Cardiac septum (tissue), 1 donor: ENCODE measurements around the gene GNAL. TPM values are rescaled to one million over a fixed set of nuclear protein-coding genes. Genes with fewer than 3 reads are reported as not detected.

ENCODE experiments used
- DNase-seq: peaks from one replicate; pipeline ENCODE4 v3.0.0-alpha.2; 2020; ENCODE audit warnings: low spot score
- intact Hi-C: fragments of 100-400 bp; cut with DNase I; formaldehyde crosslinking; loops from one replicate; pipeline ENCODE4 v1.14.0; 2022
- total RNA-seq: library from RNA; stranded (reverse); fragmentation: NEBNext Ultra II Directional; extraction: Animal tissue kit (Norgen Biotek cat#: 25700); gene quantifications from one replicate; pipeline ENCODE4 v1.2.1, GENCODE V29; 2021
- donor health status: DM: no; HTN: no; CAD: no.

GNAL gene
- total RNA-seq, 1 donor from 2014 or later = 1.1 TPM

- DNase-seq = no peak
- intact Hi-C loops = no loop called here
Observed at GRCh38 chr18:11752116-11752911, 63.2 kb downstream of the GNAL start.

- intact Hi-C loops = no loop called here
- DNase-seq = no peak
Observed at GRCh38 chr18:11754979-11755378, 65.9 kb downstream of the GNAL start.

GRCh38 chr18:11757084-11757590 is 68.1 kb downstream of the GNAL start:
- DNase-seq = no peak
- intact Hi-C loops = no loop called here

GRCh38 chr18:11759456-11759855 is 70.4 kb downstream of the GNAL start:
- intact Hi-C loops = no loop called here
- no peak for DNase-seq

GRCh38 chr18:11760498-11761167 is 71.6 kb downstream of the GNAL start:
- intact Hi-C loops = no loop called here
- DNase-seq = no peak

- intact Hi-C loops = no loop called here
- DNase-seq = no peak
Observed at GRCh38 chr18:11761553-11761952, 72.5 kb downstream of the GNAL start.

GRCh38 chr18:11762429-11762828 is 73.4 kb downstream of the GNAL start:
- intact Hi-C loops = no loop called here
- DNase-seq = no peak

- intact Hi-C loops = no loop called here
- no peak for DNase-seq
Observed at GRCh38 chr18:11767329-11767728, 78.3 kb downstream of the GNAL start.

GRCh38 chr18:11767935-11768334 is 78.9 kb downstream of the GNAL start:
- intact Hi-C loops = no loop called here
- DNase-seq = no peak

- no peak for DNase-seq
- intact Hi-C loops = no loop called here
Observed at GRCh38 chr18:11775436-11776174, 86.5 kb downstream of the GNAL start.

GRCh38 chr18:11780042-11780441 is 91.0 kb downstream of the GNAL start:
- DNase-seq = no peak
- intact Hi-C loops = no loop called here

GRCh38 chr18:11783716-11784331 is 94.8 kb downstream of the GNAL start:
- intact Hi-C loops = no loop called here
- no peak for DNase-seq

- intact Hi-C loops = no loop called here
Observed at GRCh38 chr18:11784674-11785304, 95.7 kb downstream of the GNAL start.

GRCh38 chr18:11785444-11786055 is 96.5 kb downstream of the GNAL start:
- DNase-seq = no peak
- intact Hi-C loops = no loop called here

More at GRCh38 chr18:11784674-11785304, 95.7 kb downstream of the GNAL start:
- DNase-seq = no peak

- DNase-seq = no peak
- intact Hi-C loops = no loop called here
Observed at GRCh38 chr18:11789716-11790510, 100.8 kb downstream of the GNAL start.

GRCh38 chr18:11791131-11791530 is 102.1 kb downstream of the GNAL start:
- DNase-seq = no peak
- intact Hi-C loops = no loop called here

- no peak for DNase-seq
- intact Hi-C loops = no loop called here
Observed at GRCh38 chr18:11792632-11793031, 103.6 kb downstream of the GNAL start.

- no peak for DNase-seq
- intact Hi-C loops = no loop called here
Observed at GRCh38 chr18:11794195-11794594, 105.1 kb downstream of the GNAL start.
